Hepatocyte (in vitro differentiated cells): Measurements from ENCODE around the gene ICA1.

Source experiments
- EZH2phosphoT487 ChIP-seq: fragments of 200-600 bp; sonication (generic); IDR thresholded peaks from one replicate; pipeline ENCODE4 v1.6.1; 2018; ENCODE audit warnings: antibody characterized with exemption, mild to moderate bottlenecking, low read depth, moderate library complexity; ENCODE audit not compliant: unreplicated experiment, severe bottlenecking
- TF ChIP-seq, protein P1 (sequence below): fragments of 200-600 bp; sonication (generic); IDR thresholded peaks from 2 replicates; pipeline ENCODE4 v1.5.1; 2016; ENCODE audit warnings: antibody characterized with exemption, mild to moderate bottlenecking; ENCODE audit not compliant: poor library complexity

DNA sequence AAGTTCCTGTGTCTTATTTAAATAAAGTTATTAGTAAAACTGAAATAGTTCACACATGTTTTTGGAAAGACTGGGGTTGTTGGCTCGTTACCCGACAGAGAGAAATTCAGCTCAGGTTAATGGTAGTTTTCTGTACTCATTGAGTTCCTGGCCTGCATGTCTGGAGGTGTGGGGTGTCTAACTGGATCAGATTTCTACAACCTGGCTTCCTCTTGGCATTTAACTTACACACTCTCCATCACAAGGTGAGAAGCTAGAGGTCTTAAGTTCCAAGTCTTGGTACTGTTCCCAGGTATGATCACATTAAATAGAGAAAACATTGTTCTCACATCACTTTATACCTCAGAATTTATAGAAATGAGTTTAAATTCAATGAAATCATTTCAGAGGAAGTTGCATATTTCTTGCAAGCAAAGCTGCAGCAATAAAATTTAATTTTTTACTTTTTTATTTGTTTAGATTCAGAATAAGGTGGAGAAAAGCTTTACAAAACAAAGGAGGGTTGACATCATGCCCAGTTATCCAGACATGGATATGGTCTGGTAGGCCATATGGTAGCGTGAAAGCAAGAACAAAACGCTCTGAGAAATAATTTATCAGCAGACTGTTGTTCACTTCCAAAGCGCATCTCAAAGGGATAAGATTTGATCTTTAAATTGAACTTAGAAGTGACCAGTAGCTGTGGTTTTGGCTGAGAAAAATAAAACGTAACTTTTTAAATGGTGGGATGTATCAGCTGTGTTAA is 172.8 kb downstream of the ICA1 start:
- TF ChIP-seq, protein P1, sequence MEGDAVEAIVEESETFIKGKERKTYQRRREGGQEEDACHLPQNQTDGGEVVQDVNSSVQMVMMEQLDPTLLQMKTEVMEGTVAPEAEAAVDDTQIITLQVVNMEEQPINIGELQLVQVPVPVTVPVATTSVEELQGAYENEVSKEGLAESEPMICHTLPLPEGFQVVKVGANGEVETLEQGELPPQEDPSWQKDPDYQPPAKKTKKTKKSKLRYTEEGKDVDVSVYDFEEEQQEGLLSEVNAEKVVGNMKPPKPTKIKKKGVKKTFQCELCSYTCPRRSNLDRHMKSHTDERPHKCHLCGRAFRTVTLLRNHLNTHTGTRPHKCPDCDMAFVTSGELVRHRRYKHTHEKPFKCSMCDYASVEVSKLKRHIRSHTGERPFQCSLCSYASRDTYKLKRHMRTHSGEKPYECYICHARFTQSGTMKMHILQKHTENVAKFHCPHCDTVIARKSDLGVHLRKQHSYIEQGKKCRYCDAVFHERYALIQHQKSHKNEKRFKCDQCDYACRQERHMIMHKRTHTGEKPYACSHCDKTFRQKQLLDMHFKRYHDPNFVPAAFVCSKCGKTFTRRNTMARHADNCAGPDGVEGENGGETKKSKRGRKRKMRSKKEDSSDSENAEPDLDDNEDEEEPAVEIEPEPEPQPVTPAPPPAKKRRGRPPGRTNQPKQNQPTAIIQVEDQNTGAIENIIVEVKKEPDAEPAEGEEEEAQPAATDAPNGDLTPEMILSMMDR = no peak
- TF ChIP-seq EZH2phosphoT487 = no peak
